ENCODE data around the gene SHISA8.

DNA sequence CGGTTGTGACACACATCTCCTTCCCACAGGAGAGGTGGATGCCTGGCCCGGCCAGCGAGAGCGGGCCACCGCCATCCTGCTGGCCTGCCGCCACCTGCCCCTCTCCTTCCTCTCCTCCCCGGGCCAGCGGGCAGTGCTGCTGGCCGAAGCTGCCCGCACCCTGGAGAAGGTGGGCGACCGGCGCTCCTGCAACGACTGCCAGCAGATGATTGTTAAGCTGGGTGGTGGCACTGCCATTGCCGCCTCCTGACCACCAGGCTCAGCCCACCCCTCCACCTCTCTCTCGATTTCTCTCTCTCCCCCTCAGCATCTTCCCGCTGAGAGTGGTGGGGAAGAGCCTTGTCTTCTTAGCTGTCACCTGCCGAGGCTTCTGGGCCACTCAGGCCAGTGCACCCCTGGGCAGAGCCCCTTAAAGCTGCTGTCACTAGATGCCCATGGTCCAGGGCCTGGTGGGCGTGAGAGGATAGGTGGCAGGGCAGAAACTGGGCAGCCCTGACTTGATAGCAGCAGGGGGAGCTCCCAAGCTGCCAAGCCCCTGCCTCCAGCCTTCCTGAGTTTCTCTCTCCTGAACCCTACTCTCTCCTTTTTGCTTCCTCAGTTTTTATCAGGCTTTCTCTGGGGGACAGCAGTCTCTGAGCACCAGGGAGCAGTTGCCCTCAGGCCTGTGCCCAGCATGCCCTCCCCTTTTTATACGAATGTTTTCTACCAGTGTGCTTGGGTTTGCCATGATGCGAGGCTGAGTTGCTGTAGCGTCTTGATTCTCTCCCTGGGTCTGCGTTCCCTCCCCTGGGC, 9.3 kb downstream of the SHISA8 start:
- TF ChIP-seq, protein P1, sequence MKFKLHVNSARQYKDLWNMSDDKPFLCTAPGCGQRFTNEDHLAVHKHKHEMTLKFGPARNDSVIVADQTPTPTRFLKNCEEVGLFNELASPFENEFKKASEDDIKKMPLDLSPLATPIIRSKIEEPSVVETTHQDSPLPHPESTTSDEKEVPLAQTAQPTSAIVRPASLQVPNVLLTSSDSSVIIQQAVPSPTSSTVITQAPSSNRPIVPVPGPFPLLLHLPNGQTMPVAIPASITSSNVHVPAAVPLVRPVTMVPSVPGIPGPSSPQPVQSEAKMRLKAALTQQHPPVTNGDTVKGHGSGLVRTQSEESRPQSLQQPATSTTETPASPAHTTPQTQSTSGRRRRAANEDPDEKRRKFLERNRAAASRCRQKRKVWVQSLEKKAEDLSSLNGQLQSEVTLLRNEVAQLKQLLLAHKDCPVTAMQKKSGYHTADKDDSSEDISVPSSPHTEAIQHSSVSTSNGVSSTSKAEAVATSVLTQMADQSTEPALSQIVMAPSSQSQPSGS (tag by site-specific recombination; IDR thresholded peaks at IDR 0.05; ENCODE audit: low read depth), result no peak
- no peak for TF ChIP-seq KLF16 (tag by site-specific recombination; IDR thresholded peaks at IDR 0.05)
- no peak for TF ChIP-seq ZNF266 (tag by site-specific recombination; IDR thresholded peaks at IDR 0.05; ENCODE audit: low read depth)
- TF ChIP-seq ZNF292 (tag by site-specific recombination; IDR thresholded peaks at IDR 0.05; ENCODE audit: borderline replicate concordance, low read depth), result no peak
- TF ChIP-seq ZNF37A (tag by site-specific recombination; IDR thresholded peaks at IDR 0.05), result no peak
- TF ChIP-seq ZNF558 (tag by site-specific recombination; IDR thresholded peaks at IDR 0.05), result no peak
- TF ChIP-seq, protein P2, sequence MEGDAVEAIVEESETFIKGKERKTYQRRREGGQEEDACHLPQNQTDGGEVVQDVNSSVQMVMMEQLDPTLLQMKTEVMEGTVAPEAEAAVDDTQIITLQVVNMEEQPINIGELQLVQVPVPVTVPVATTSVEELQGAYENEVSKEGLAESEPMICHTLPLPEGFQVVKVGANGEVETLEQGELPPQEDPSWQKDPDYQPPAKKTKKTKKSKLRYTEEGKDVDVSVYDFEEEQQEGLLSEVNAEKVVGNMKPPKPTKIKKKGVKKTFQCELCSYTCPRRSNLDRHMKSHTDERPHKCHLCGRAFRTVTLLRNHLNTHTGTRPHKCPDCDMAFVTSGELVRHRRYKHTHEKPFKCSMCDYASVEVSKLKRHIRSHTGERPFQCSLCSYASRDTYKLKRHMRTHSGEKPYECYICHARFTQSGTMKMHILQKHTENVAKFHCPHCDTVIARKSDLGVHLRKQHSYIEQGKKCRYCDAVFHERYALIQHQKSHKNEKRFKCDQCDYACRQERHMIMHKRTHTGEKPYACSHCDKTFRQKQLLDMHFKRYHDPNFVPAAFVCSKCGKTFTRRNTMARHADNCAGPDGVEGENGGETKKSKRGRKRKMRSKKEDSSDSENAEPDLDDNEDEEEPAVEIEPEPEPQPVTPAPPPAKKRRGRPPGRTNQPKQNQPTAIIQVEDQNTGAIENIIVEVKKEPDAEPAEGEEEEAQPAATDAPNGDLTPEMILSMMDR (tag by site-specific recombination; IDR thresholded peaks at IDR 0.05), result 0 out of 2 replicates have a peak, but pooled peaks have one; percentile 18
- TF ChIP-seq ZNF114 (tag by site-specific recombination; IDR thresholded peaks at IDR 0.05), result no peak
- TF ChIP-seq ZFP3 (tag by site-specific recombination; IDR thresholded peaks at IDR 0.05; ENCODE audit: low read depth), result no peak
- TF ChIP-seq ZNF133 (tag by site-specific recombination; IDR thresholded peaks at IDR 0.05), result no peak
- TF ChIP-seq HOXA7 (CRISPR knock-in tag; IDR thresholded peaks at IDR 0.05; ENCODE audit: borderline replicate concordance), result no peak
- TF ChIP-seq, protein P3, sequence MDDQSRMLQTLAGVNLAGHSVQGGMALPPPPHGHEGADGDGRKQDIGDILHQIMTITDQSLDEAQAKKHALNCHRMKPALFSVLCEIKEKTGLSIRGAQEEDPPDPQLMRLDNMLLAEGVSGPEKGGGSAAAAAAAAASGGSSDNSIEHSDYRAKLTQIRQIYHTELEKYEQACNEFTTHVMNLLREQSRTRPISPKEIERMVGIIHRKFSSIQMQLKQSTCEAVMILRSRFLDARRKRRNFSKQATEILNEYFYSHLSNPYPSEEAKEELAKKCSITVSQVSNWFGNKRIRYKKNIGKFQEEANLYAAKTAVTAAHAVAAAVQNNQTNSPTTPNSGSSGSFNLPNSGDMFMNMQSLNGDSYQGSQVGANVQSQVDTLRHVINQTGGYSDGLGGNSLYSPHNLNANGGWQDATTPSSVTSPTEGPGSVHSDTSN (CRISPR knock-in tag; IDR thresholded peaks at IDR 0.05), result no peak
- TF ChIP-seq, protein P4, sequence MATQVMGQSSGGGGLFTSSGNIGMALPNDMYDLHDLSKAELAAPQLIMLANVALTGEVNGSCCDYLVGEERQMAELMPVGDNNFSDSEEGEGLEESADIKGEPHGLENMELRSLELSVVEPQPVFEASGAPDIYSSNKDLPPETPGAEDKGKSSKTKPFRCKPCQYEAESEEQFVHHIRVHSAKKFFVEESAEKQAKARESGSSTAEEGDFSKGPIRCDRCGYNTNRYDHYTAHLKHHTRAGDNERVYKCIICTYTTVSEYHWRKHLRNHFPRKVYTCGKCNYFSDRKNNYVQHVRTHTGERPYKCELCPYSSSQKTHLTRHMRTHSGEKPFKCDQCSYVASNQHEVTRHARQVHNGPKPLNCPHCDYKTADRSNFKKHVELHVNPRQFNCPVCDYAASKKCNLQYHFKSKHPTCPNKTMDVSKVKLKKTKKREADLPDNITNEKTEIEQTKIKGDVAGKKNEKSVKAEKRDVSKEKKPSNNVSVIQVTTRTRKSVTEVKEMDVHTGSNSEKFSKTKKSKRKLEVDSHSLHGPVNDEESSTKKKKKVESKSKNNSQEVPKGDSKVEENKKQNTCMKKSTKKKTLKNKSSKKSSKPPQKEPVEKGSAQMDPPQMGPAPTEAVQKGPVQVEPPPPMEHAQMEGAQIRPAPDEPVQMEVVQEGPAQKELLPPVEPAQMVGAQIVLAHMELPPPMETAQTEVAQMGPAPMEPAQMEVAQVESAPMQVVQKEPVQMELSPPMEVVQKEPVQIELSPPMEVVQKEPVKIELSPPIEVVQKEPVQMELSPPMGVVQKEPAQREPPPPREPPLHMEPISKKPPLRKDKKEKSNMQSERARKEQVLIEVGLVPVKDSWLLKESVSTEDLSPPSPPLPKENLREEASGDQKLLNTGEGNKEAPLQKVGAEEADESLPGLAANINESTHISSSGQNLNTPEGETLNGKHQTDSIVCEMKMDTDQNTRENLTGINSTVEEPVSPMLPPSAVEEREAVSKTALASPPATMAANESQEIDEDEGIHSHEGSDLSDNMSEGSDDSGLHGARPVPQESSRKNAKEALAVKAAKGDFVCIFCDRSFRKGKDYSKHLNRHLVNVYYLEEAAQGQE (tag by site-specific recombination; IDR thresholded peaks at IDR 0.05), result no peak

Measured in HEK293 (cell line).